Astrocyte (in vitro differentiated cells and primary cell): Measurements from ENCODE around the gene DYNLL1. TPM values are rescaled to one million over a fixed set of nuclear protein-coding genes. Genes with fewer than 3 reads are reported as not detected.

ENCODE experiments used
- DNase-seq: peaks from one replicate; pipeline ENCODE4 v3.0.0-alpha.2; 2010; ENCODE audit warnings: low read depth
- FAIRE-seq: peaks from 2 replicates; lab custom pipeline; 2011; peaks lifted over from hg19 to GRCh38; lab: Jason Lieb, UNC
- H2AFZ ChIP-seq: 2 replicates; pipeline ENCODE4 v1.6.0; 2012; ENCODE audit warnings: low read depth, low read length, inconsistent platforms
- H3K27ac ChIP-seq: 2 replicates; pipeline ENCODE4 v1.5.1; 2011; ENCODE audit warnings: low read depth, low read length, inconsistent platforms
- H3K27me3 ChIP-seq: 2 replicates; pipeline ENCODE4 v1.6.0; 2011; ENCODE audit warnings: low read length, inconsistent platforms; ENCODE audit not compliant: insufficient read depth
- H3K36me3 ChIP-seq: 2 replicates; pipeline ENCODE4 v1.5.1; 2011; ENCODE audit warnings: low read length, inconsistent platforms; ENCODE audit not compliant: insufficient read depth
- H3K4me1 ChIP-seq: 2 replicates; pipeline ENCODE4 v1.5.1; 2011; ENCODE audit warnings: low read length, inconsistent platforms; ENCODE audit not compliant: insufficient read depth
- H3K4me2 ChIP-seq: 2 replicates; pipeline ENCODE4 v1.6.0; 2012; ENCODE audit warnings: low read length, inconsistent platforms
- H3K4me3 ChIP-seq: 2 replicates; pipeline ENCODE4 v1.5.1; 2011; ENCODE audit warnings: low read depth, mild to moderate bottlenecking, low read length, inconsistent platforms; ENCODE audit not compliant: insufficient read depth
- H3K79me2 ChIP-seq: 2 replicates; pipeline ENCODE4 v1.6.0; 2012; ENCODE audit warnings: mild to moderate bottlenecking, low read length, inconsistent platforms; ENCODE audit not compliant: insufficient read depth
- H3K9ac ChIP-seq: 2 replicates; pipeline ENCODE4 v1.6.0; 2012; ENCODE audit warnings: mild to moderate bottlenecking, low read length, inconsistent platforms
- H3K9me3 ChIP-seq: 2 replicates; pipeline ENCODE4 v1.5.1; 2012; ENCODE audit warnings: low read depth, mild to moderate bottlenecking, low read length, inconsistent platforms; ENCODE audit not compliant: insufficient read depth
- H4K20me1 ChIP-seq: 2 replicates; pipeline ENCODE4 v1.6.0; 2012; ENCODE audit warnings: low read length, inconsistent platforms; ENCODE audit not compliant: insufficient read depth
- H3K27ac Mint-ChIP-seq: one replicate; pipeline ENCODE4 v1.8.0; 2021; ENCODE audit warnings: mild to moderate bottlenecking, mixed read lengths; ENCODE audit not compliant: unreplicated experiment
- H3K27me3 Mint-ChIP-seq: one replicate; pipeline ENCODE4 v1.8.0; 2021; ENCODE audit warnings: low read depth, mixed read lengths; ENCODE audit not compliant: unreplicated experiment
- H3K36me3 Mint-ChIP-seq: one replicate; pipeline ENCODE4 v1.8.0; 2021; ENCODE audit warnings: low read depth, mixed read lengths; ENCODE audit not compliant: unreplicated experiment
- H3K4me1 Mint-ChIP-seq: one replicate; pipeline ENCODE4 v1.8.0; 2021; ENCODE audit warnings: low read depth, mixed read lengths; ENCODE audit not compliant: unreplicated experiment
- H3K4me3 Mint-ChIP-seq: one replicate; pipeline ENCODE4 v1.8.0; 2021; ENCODE audit warnings: mild to moderate bottlenecking, moderate library complexity, mixed read lengths; ENCODE audit not compliant: unreplicated experiment
- H3K9me3 Mint-ChIP-seq: one replicate; pipeline ENCODE4 v1.8.0; 2021; ENCODE audit warnings: mild to moderate bottlenecking, mixed read lengths; ENCODE audit not compliant: unreplicated experiment
- CTCF ChIP-seq: IDR thresholded peaks from 2 replicates; pipeline ENCODE4 v1.5.1; 2011; ENCODE audit warnings: low read depth, mild to moderate bottlenecking, inconsistent platforms, low read length, moderate library complexity; ENCODE audit not compliant: insufficient read depth
- EZH2 ChIP-seq: IDR thresholded peaks from 2 replicates; pipeline ENCODE4 v1.6.1; 2012; ENCODE audit warnings: mild to moderate bottlenecking, low read length, inconsistent platforms; ENCODE audit not compliant: insufficient read depth
- total RNA-seq: library from RNA; stranded (reverse); gene quantifications from 2 replicates; pipeline ENCODE4 v1.2.1, GENCODE V29; 2021

The DYNLL1 gene
- total RNA-seq, 1 donor from 2014 or later = 500 TPM

DNA sequence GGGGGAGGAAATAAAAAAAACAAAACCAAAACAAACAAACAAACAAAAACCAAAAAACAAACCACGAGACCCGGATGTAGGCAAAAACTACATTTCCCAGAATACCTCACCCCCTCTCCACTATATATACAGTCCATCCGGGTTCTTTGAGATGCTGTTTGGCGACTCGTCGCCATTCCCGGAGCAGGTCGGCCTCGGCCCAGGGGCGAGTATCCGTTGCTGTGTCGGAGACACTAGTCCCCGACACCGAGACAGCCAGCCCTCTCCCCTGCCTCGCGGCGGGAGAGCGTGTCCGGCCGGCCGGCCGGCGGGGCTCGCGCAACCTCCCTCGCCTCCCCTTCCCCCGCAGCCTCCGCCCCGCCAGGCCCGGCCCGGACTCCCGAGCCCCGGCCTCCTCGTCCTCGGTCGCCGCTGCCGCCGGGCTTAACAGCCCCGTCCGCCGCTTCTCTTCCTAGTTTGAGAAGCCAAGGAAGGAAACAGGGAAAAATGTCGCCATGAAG, 38.3 kb downstream of the DYNLL1 start, which contains the start of gene RNF10:
RNF10 (plus strand) TSS at position 154 of the 500 bp plus-strand sequence. CDS start 456 bp downstream, outside the sequence.
- H3K36me3 ChIP-seq = peaks cover 2% of the 10 kb centered on the region
- H3K4me3 ChIP-seq = peak within 1 kb of the TSS; percentile 69
- no peak for TF ChIP-seq CTCF
- no peak for TF ChIP-seq EZH2
- H3K4me2 ChIP-seq = peak within 1 kb of the TSS; percentile 84
- DNase-seq = peak; percentile 62
- Mint-ChIP-seq H3K4me1 (peaks cover 34% of the 10 kb centered on the region), H3K4me3 (peak within 1 kb of the TSS; percentile 89), H3K27ac (peak within 1 kb of the TSS; percentile 80), H3K9me3 (no peaks in the 10 kb centered on the region), H3K27me3 (no peaks in the 10 kb centered on the region), H3K36me3 (peaks cover 3% of the 10 kb centered on the region)
- peaks cover 40% of the 10 kb centered on the region for H3K4me1 ChIP-seq
- H4K20me1 ChIP-seq = peaks cover 46% of the 10 kb centered on the region
- no peaks in the 10 kb centered on the region for H3K27me3 ChIP-seq
- no peaks in the 10 kb centered on the region for H3K9me3 ChIP-seq
- no peak for FAIRE-seq
- peak within 1 kb of the TSS; percentile 78 for H2AFZ ChIP-seq
- H3K9ac ChIP-seq = peak within 1 kb of the TSS; percentile 92
- H3K79me2 ChIP-seq = peaks cover 51% of the 10 kb centered on the region
- peak within 1 kb of the TSS; percentile 80 for H3K27ac ChIP-seq

DNA sequence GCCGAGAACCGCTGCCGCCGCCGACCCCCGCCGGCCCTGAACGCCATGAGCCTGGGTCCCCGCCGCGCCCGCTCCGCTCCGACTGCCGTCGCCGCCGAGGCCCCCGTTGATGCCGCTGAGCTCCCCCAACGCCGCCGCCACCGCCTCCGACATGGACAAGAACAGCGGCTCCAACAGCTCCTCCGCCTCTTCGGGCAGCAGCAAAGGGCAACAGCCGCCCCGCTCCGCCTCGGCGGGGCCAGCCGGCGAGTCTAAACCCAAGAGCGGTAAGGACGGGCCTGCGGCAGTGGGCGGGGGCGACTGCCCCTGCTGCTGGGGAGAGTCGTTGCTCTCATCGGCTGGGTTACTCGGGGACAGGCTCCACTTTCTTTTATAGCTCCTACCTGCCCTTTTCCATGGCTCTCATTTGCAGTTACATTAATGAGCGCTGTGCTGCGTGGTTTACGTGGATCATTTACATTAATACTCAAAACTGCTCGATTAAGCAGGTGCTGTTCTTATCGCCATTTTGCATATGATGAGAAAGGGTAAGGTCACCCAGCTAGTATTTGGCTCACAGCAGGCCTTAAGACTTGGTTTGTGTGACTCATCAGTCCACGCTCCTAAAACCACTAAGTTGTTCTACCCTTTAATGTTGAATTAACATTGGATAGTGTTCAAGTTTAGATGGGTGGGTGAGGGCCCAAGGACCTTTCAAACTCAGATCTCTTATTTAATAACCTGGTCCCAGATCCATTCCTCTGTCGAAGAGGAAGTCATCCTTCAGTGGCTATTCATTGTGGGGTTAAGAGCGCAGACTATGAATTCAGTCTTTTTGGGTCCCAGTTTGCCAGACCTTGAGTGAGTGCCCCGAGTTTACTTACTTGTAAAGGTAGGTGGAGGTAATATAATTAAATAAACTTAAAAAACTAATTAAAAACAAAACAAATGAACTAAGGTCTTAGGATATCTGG, 39.1 kb downstream of the DYNLL1 start:
- Histone ChIP-seq H3K27ac (peak overlapping the region; percentile 80), H3K4me1 (peaks cover 35% of the 10 kb centered on the region), H3K9ac (peak overlapping the region; percentile 92), H3K9me3 (no peaks in the 10 kb centered on the region), H3K79me2 (peaks cover 58% of the 10 kb centered on the region), H3K4me2 (peak overlapping the region; percentile 84), H4K20me1 (peaks cover 53% of the 10 kb centered on the region), H3K4me3 (peak overlapping the region; percentile 69), H2AFZ (peak overlapping the region; percentile 78), H3K36me3 (peaks cover 2% of the 10 kb centered on the region), H3K27me3 (no peaks in the 10 kb centered on the region)
- TF ChIP-seq CTCF (no peak), EZH2 (no peak)
- peaks cover 3% of the 10 kb centered on the region for H3K36me3 Mint-ChIP-seq
- H3K9me3 Mint-ChIP-seq = no peaks in the 10 kb centered on the region
- DNase-seq (peak; percentile 88), FAIRE-seq (no peak)
- H3K4me3 Mint-ChIP-seq = peak overlapping the region; percentile 89
- H3K4me1 Mint-ChIP-seq = peaks cover 33% of the 10 kb centered on the region
- H3K27me3 Mint-ChIP-seq = no peaks in the 10 kb centered on the region
- H3K27ac Mint-ChIP-seq = peak overlapping the region; percentile 55
